ENCODE data around the gene REELD1. TPM values are rescaled to one million over a fixed set of nuclear protein-coding genes. Genes with fewer than 3 reads are reported as not detected.
A peak's percentile ranks its signal among the peaks of the same experiment; 100 is the strongest.

REELD1 gene
- total RNA-seq, 1 experiment from 2014 or later = not detected

GRCh38 chr4:146256328-146256727 lies 42.0 kb downstream of the REELD1 start:
- BruUV-seq (replicated peaks) = no TSS peak
- H2AFZ ChIP-seq = no peak overlapping the region
- H3K27me3 ChIP-seq (ENCODE audit: insufficient read depth, low read depth) = no peaks in the 10 kb centered on the region
- ChIA-PET POLR2A (ENCODE audit: unreplicated experiment) (no interaction called here), CTCF (no interaction called here)
- no peak overlapping the region for H3K4me3 ChIP-seq
- TF ChIP-seq EZH2 (IDR thresholded peaks at IDR 0.05; ENCODE audit: low read depth) = no peak
- TF ChIP-seq CTCF (conservative IDR thresholded peaks at IDR 0.05) = no peak
- intact Hi-C loops (cut with micrococcal nuclease; ENCODE audit: unreplicated experiment) = loop anchor here (1.0 kb wide), 1 partner anchor 448 kb away; no protein-coding TSS in a partner anchor
- no peak for DNase-seq
- H3K4me2 ChIP-seq = peak overlapping the region; percentile 16; the same call in 1 of the 2 replicates
- H3K36me3 ChIP-seq (ENCODE audit: low read depth) = no peaks in the 10 kb centered on the region
- no peaks in the 10 kb centered on the region for H3K9me2 ChIP-seq (ENCODE audit: insufficient read depth)
- H3K9me3 ChIP-seq (ENCODE audit: insufficient read depth, low read depth) = no peaks in the 10 kb centered on the region
- H3K4me1 ChIP-seq (replicated peaks; ENCODE audit: insufficient read depth) = peaks cover 28% of the 10 kb centered on the region
- H3K79me2 ChIP-seq (ENCODE audit: low read depth) = no peaks in the 10 kb centered on the region
- no peak overlapping the region for H3K27ac ChIP-seq
- no peaks in the 10 kb centered on the region for H4K20me1 ChIP-seq (ENCODE audit: insufficient read depth)
- peaks cover 16% of the 10 kb centered on the region; the same call in 1 of the 2 replicates for H3F3A ChIP-seq (ENCODE audit: insufficient read depth, low read depth)

GRCh38 chr4:146257511-146257910 lies 43.2 kb downstream of the REELD1 start:
- Histone ChIP-seq H2AFZ (no peak overlapping the region), H3K9me2 (ENCODE audit: insufficient read depth) (no peaks in the 10 kb centered on the region), H3K27ac (no peak overlapping the region), H3K27me3 (ENCODE audit: insufficient read depth, low read depth) (no peaks in the 10 kb centered on the region), H4K20me1 (ENCODE audit: insufficient read depth) (no peaks in the 10 kb centered on the region), H3K36me3 (ENCODE audit: low read depth) (no peaks in the 10 kb centered on the region), H3F3A (ENCODE audit: insufficient read depth, low read depth) (peaks cover 18% of the 10 kb centered on the region; the same call in 1 of the 2 replicates), H3K4me2 (no peak overlapping the region), H3K4me1 (replicated peaks; ENCODE audit: insufficient read depth) (peaks cover 34% of the 10 kb centered on the region), H3K4me3 (no peak overlapping the region), H3K79me2 (ENCODE audit: low read depth) (no peaks in the 10 kb centered on the region), H3K9me3 (ENCODE audit: insufficient read depth, low read depth) (no peaks in the 10 kb centered on the region)
- ChIA-PET POLR2A (ENCODE audit: unreplicated experiment) (interaction anchor here (0.6 kb wide), 1 partner anchor 68 kb away, joined by 3 read pairs; no protein-coding TSS in a partner anchor), CTCF (no interaction called here)
- TF ChIP-seq EZH2 (IDR thresholded peaks at IDR 0.05; ENCODE audit: low read depth) (no peak), CTCF (conservative IDR thresholded peaks at IDR 0.05) (no peak)
- BruUV-seq (replicated peaks) = no TSS peak
- DNase-seq = no peak
- intact Hi-C loops (cut with micrococcal nuclease; ENCODE audit: unreplicated experiment) = no loop called here

GRCh38 chr4:146260521-146260920 lies 46.2 kb downstream of the REELD1 start:
- intact Hi-C loops (cut with micrococcal nuclease; ENCODE audit: unreplicated experiment) = no loop called here
- TF ChIP-seq CTCF (conservative IDR thresholded peaks at IDR 0.05) (no peak), EZH2 (IDR thresholded peaks at IDR 0.05; ENCODE audit: low read depth) (no peak)
- CTCF ChIA-PET = interaction anchor here (0.7 kb wide), 1 partner anchor 38 kb away, joined by 4 read pairs; no protein-coding TSS in a partner anchor
- Histone ChIP-seq H4K20me1 (ENCODE audit: insufficient read depth) (no peaks in the 10 kb centered on the region), H3K79me2 (ENCODE audit: low read depth) (no peaks in the 10 kb centered on the region), H3K4me1 (replicated peaks; ENCODE audit: insufficient read depth) (peaks cover 31% of the 10 kb centered on the region), H3K36me3 (ENCODE audit: low read depth) (no peaks in the 10 kb centered on the region), H3K9me3 (ENCODE audit: insufficient read depth, low read depth) (no peaks in the 10 kb centered on the region), H3K4me3 (no peak overlapping the region), H3K4me2 (peak overlapping the region; percentile 26; the same call in 1 of the 2 replicates), H3K27me3 (ENCODE audit: insufficient read depth, low read depth) (no peaks in the 10 kb centered on the region), H3K9me2 (ENCODE audit: insufficient read depth) (no peaks in the 10 kb centered on the region), H3F3A (ENCODE audit: insufficient read depth, low read depth) (peaks cover 18% of the 10 kb centered on the region; the same call in 1 of the 2 replicates), H2AFZ (no peak overlapping the region), H3K27ac (no peak overlapping the region)
- POLR2A ChIA-PET (ENCODE audit: unreplicated experiment) = interaction anchor here (0.6 to 0.7 kb wide), 2 partner anchors 123 to 1335 kb away, joined by 3 to 5 read pairs; no protein-coding TSS in a partner anchor
- no TSS peak for BruUV-seq (replicated peaks)
- peak; percentile 52 to 65 for DNase-seq
